Skin of body (tissue), 2 donors: ENCODE results near the gene WDR20. TPM values are rescaled to one million over a fixed set of nuclear protein-coding genes. Genes with fewer than 3 reads are reported as not detected.

Source experiments
- DNase-seq: peaks from one replicate; lab custom pipeline; 2025; lab: John Stamatoyannopoulos, UW
- total RNA-seq: library from RNA; depleted of rRNA; stranded (reverse); fragments of >200 nt; gene quantifications from one replicate; pipeline ENCODE4 v1.2.3, GENCODE V29; 2014

The WDR20 gene
- total RNA-seq, 1 donor from 2014 or later: 22.3 TPM

DNA sequence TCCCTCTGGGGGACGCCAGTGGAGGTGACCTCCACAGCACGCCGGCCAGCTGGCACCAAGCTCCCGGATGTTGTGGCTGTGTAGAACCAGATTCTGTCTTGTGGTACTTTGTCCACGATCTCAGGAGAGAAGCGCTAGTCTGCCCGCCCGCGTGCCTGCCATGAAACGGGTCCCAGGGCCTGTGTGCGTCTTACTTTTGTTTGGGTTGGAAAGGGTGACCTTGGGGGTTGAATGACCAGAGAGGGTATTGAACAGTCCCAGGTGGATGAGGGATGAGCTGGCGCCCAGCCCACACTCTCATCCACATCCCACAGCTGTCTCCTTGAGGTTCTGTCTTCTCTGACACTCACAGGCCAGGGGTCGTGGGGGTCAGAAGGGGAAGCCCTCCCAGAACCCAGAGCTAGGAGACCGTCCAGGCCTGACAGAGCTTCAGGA, 78.3 kb downstream of the WDR20 start:
- no peak for DNase-seq

DNA sequence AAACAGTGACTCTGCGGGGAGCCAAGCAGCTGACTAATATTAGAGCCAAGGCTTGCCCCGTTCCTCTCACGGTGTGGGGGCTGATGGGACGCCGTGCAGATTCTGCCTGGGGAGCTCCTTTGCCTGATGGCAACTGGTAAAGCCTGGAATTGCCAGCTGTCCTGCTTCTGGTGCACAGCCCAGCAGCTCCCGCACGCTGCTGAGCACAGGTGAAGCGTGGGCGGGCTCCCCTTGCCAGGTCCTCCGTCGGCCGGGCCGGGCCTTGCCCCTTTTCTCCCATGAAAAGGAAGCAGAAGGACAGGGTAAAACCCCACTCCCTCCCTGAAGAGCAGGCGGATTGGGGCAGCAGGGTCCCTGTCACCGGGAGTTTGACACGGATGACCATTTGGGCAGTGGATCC, 79.0 kb downstream of the WDR20 start:
- DNase-seq: no peak

DNA sequence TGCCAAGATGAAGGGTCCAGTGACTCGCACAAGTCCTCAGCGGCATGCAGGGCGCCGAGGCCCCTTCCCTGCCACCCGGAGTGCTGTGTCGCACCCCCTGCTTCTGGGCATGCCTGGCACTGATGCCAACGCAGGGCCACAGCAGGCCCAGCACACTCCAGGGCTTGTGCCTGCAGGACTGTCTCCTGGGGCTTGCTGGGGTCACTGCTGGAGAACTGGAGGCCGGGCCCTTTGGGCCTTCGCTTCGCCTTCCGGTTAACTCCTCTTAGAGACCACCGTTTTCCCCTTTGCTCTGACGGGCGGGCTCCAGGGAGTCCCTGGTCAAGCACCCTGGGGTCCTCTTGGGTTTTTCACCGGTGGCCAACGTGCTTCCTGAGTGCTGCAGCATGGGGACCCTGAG, 79.6 kb downstream of the WDR20 start:
- DNase-seq: no peak

DNA sequence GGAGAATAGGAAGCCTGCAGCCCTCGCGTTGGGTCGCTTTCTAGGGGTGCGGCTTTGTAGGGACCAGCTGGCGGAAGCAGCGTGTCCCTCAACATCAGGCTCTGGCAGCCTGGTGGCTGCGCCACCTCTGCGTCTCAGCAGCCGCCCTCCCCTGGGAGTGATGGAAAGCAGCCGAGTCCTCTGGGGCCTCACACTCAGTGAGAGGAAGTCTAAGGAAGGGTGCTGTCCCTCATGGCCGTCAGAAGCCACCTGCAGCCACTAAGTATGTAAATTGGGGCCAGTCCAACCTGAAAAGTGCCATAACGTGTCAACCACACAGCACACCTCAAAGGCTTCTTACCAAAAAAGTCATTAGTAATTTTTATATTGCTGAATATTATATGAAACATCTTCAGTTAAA, 80.3 kb downstream of the WDR20 start:
- DNase-seq: no peak

DNA sequence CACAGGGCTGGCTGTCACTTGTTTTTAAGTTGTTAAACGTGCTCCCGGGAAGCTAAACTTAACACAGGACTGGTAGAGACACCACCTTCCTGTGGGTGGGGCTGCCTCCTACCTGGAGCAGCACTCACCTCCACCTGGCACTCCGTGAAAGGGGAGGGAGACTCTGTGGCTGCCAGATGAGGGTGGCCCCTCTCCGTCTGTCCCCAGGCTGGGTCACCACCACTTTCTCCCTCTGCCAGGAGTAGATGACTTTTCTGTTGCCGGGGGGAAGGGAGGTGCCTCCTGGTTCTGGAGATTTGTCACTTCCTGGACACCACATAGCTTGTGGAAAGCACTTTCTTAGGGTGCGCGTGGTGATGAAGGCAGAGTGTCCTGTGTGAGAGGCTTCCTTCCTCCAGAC, 81.3 kb downstream of the WDR20 start:
- no peak for DNase-seq

DNA sequence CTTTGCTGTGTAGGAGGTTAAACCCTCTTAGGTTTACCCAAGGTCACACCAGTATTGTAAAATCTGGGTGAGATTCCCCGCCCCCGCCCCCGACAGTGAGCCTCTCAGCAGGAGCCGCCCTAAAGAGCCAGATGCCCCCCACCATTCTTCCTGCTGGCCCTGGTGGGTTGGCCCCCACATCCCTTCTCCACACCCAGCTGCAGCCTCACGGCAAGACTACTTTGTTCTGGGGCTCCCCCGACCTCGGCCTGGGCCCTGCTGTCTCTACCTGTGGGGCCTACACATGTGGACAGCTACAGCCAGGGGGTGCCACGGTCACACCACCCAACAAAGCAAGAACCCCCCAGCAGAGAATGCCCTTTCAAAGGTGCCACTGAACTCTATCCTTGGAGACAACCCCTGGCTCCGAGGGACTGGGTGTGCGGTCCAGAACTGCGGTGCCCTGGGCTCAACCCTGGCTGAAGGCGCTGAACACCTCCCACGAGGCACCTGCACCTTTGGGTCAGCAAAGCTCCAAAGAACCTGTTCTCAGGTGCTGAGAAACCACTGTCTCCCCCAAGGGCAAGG, 82.4 kb downstream of the WDR20 start:
- no peak for DNase-seq

DNA sequence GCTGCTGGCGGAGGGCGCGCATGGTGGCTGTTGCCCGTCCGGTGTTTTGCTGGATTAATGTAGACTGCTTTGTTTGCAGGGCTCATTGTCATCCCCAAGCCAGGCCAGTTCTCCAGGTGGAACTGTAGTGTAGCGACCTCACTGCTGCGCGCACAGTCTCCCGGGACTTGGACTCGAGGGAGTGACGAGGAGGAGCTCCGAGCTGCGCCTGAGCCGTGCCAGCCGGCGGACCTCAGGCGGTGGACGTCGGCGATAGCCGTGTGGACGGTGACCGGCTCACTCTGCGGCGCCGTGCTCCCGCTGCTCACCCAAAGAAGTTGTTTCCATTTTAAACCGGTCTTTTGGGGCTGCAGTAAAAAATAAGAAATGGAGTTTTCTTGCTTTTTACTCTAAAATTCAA, 83.1 kb downstream of the WDR20 start:
- DNase-seq: no peak

DNA sequence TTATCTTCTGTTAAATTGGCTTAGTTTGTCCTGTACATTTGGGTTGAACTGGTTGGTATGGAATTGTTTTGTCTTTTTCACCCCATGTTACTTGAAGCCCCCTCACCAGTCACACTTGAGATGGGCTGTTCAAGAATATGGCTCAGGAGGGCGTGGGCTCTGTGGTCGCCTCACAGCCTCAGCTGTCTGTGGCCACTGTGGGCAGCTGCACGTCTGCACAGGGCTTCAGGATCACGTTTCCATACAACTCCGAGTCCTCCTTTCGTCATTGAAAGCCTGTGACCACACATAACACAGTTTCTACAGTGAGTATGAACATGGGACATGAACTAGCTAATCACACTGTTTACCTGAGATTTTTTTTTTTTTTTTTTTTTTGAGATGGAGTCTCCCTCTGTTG, 84.0 kb downstream of the WDR20 start:
- DNase-seq: no peak

DNA sequence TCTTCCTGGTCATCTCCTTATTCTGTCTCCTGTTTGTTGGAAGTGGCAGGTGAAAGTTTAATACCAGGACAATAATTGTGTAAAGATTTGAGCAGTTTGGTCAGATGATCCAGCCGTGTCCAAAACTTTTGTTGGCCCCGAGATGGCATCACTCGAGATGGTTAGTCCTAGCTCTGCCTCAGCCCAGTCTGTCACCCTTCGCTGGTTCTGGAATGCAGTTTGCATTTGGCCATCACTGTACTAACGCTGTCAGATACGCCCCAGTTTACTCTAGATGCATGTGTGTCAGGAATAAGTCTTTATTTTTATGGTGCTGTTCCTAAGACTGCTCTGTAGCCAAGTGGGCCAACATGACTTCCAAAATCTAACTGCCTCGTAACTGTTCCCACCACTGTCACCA, 85.7 kb downstream of the WDR20 start:
- DNase-seq: no peak

DNA sequence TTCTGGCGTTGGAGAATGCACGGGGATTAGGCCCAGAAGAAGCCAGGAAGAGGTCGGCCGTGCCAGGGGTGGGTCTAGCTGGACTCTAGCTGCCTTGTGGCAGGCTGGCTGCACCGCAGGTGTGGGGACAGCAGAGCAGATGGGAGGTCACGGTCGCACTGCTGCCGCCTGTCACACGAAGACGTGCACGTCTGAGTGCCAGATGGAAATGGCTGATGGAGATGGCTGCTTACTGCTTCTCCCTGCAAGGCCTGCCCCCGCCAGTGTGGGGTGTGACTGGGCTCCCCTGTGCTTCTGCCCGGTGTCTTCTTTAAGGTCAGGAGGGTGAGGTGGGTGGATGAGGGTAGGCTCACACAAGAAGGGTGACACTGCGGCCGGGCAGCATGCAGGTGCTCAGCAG, 86.2 kb downstream of the WDR20 start:
- no peak for DNase-seq

DNA sequence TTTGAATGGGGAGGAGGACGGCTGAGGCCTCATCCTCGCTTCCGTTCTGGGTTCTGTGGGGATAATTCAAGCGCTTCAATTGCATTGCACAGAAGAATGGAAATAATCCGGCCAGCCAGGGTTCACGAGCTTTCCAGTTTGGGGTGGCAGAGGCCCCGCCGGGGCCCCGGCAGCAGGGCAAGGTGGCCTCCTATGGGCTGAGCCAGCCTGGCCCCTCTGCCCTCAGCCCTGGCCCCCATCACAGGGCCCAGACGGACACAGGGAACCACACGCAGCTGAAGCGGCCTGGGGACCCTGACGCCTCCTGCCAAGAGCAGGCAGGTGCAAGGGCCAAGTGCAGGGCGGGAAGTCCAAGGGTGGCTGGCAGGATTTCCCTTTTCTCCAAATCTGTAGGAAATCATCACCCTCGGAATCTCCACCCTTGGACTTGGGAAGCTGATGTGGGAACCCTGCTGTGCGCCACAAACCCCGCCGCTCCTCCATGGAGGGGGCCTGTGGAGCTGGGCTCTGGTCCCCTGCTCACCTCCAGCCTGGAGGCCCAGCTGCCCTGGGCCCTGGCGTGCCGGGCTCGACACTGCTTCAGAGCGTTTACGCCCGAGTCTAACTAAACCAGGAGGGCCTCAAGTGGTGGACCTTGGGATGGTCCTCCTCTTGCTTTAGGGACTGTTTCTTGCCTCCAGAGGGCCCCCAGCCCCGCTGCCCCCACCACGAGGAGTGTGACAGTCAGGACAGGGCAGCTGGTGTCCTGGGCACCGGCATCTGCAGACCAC, 86.8 kb downstream of the WDR20 start:
- no peak for DNase-seq

DNA sequence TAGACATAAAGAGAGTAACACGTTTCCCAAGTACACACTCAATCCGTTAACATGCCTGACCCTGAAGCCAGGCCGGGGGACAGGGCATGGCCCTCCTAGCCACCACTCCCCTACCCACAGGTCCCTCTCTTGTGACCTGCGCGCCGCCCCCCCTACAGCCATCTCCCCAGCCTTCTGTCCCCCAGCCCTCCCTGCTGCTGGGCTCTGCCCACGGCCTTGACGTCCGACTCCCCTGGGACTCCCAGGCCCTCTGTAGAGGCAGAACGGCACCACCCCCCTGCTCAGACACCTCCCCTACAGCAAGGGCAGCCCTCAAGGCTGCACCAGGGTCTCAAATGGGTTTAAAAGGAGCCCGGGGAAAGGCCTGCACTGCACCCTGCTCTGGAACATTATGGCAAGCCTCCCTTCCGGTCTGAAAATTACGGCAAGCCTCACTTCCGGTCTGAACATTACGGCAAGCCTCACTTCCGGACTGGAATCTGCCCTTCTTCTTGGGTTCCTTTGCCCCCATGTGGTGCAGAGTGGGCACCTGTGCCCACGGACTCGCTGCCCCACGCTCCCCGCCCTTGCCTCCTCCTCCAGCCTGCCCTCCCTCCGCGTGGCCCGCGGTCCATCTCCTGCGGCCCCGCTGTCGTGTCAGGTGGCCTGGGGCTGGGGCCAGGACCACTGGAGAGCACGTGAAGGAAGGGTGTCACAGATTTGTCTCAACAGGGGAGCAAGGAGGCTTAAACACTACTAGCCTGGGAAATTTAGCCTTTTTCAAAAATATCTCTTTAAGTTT, 87.7 kb downstream of the WDR20 start:
- DNase-seq: no peak

DNA sequence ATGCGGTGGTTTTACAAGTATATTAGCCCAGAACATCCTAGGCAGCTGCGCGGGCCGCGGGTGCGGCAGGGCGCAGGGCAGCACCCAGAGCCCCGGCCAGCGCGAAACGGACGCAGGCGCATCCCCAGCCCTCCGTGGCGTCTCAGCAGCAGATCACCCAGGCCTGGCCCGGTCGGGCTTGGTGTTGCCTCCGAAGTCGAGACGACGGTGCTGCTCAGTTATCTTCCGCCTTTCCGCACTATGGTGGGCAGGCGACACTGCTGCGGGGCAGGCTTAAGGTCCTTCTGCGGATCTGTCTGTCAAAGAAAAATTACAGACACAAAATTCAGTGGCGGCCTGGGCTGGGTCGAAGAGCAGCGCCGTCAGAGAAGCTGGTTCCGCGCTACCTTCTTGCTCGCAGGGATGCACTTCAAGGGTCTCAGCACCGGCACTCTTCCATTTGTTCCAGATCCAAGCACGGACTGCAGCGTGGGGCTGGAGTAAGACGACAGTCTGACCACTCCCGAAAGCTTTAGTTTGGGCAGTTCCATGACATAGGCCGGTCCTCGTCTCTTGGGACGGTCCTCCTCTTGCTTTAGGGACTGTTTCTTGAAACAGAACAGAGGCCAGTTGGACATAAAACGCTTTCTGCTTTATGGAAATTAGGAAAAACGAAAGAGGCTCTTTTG, 89.5 kb downstream of the WDR20 start:
- no peak for DNase-seq

DNA sequence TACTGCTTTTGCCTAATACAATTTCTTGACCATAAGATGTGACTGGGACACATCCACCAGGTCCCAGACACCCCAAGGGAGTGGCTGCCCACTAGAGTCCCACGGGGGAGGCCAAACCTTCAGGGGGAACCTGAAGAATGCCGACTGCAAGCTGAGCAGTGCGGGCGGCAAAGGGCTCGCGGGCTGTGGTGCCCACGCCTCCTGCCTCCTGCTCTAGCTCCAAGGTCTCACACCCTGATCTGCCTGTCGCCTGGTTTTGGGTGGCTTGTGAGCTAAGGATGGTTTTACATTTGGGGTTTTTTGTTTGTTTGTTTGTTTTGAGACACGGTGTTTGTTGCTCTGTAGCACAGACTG, 90.0 kb downstream of the WDR20 start:
- DNase-seq: no peak

DNA sequence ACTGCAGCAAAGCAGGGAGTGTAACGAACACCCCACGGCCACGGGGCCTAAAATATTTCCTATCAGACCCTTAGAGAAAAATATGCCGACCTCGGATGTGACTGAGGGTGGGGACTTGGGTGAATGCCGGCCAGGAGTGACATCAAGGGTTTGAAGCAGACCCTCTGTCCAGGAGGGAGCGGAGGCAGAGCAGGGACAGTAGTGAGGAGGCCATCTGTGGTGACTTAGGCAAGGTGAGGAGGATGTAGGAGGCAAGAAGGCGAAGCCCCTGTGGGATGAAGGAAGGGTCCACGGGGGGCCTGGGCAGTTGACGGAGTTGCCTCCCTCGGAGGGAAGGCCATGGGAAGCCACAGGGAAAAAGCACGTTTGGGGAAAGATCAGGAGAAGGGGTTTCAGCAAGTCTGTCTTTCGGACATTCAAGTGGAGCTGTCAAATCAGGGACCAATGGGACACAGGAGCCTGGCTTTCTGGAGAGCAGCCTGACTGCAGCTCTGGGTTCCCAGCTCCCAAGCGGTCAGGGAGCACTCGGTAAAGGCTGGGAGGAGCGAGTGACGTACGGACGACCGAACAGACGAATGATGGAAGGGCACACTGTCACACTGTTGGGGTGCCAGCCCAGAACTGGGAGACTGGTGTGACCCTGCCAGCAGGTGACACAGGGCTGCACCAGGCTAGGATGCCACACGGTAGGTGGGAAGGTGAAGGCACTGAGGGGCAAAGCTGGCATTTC, 90.9 kb downstream of the WDR20 start:
- no peak for DNase-seq

DNA sequence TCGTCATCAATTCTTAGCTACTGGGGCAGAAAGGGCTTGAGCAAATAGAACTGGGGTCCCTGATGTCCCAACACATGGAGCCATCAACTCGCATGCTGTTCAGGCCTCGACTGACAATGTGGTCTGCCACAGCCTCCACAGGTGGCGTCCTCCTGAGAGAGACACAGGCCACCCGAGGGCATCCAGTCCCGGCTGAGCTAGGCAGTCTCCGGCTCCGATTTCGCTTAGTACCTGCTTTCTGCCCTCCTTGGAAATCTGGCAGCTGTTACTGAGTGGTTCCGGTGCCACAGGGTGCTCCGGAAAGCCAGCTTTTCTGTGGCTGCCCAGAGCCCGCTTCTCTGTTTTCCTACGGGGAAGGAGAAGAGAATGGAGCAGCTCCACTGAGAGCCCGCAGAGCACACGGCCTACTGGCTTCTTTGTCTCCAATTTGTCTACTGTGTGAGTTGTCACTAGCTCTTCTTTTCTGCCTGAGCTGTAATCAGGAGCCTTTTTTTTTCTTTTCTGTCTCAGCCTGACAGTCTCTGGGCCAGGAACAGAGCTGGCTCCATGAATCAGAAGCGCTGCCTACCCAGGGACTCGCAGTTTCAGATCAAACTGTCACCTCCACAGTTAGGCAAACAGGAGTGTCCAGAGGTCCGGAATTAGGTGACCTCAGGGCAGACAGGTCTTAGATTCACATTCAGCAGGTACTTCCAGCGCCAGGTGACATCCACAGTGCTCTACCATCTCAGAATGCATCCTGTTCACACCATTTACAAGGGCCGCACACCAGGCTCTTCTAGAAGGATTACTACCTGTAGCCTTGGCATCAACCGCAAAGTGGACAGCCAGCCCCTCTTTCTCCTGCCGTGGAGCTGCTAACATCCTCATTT, 92.0 kb downstream of the WDR20 start:
- no peak for DNase-seq

DNA sequence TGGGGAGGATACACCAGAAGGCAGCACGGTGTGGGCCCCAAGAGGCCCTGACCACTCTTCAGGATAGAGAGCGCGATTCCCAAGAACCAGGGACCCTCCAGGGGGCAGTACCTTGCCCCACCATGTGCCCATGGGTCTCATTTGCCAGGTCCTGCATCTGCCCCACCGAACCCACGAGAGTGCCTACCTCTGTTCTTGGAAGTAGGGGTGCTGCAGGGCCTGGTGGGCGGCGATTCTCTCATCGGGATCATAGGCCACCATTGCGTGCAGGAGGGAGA, 92.6 kb downstream of the WDR20 start:
- no peak for DNase-seq

DNA sequence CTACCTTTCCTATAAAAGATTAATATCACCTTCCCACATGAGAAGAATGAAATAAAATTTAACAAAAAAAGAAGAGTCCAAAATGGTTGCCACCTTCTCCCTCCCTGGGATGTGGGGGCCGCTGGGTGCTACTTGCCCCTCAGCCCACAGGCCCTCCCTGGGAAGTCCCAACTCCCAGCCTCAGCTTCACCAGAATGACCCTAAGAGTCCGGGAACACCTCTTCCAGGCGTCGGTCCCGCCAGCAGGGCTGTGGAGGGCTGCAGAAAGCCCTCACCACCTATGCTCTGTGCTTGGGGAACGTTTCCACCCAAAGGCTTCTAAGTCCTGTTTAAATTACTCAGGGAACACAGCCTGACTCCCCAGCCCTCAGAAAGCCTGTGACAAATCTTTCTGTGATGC, 93.4 kb downstream of the WDR20 start:
- DNase-seq: no peak

DNA sequence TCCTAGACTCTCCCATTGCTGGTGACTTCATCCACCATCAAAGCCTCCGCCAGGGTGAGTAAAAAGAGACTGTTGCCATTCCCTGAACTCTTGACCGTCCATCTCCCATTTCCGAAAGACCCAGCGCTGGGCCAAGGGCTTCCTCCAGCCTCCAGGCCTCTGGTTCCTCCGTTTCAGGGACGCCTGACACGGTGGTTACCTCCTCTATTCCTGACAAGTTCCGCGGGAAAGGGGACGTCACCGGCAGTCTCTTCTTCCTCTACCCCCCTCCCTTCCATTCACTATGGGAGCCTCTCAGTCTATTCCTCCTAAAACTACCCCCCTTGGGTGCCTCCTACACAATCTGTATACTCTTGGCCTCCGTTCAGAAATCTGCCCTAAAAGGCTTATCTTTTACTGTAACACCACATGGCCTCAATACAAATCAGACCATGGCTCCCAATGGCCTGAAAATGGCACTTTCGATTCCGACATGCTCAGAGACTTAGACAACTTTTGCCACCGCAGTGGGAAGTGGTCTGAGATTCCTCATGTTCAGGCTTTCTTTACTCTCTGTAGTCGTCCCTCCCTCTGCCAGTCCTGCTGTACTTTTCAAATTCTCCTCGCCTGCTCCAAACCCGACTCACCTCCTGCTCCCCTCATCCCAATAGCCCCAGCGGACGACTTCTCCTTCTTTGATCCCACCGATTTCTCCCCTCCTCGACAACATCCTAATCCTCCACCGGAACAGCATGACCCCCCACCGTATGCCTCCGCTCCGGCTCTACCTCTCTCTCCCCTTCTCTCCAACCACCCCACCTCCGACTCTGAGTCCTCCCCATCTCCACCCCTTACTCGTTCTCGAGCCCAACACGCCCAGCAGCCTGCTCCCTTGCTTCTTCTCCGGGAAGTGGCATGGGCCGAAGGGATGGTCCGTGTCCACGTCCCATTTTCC, 94.9 kb downstream of the WDR20 start:
- no peak for DNase-seq
